SK-N-SH treated with all-trans-retinoic acid at 6 μM for 48 hours (cell line): ENCODE results near the gene DNAJB2.

Experiments
- ARNTL ChIP-seq: fragments of 450-650 bp; formaldehyde crosslinking; IDR thresholded peaks from 2 replicates; pipeline ENCODE4 v1.5.0; 2020; ENCODE audit warnings: low read depth, mild to moderate bottlenecking, moderate library complexity, borderline replicate concordance
- BACH2 ChIP-seq: fragments of 250-450 bp; sonication (Bioruptor Pico); IDR thresholded peaks from 2 replicates; pipeline ENCODE4 v1.9.0; 2021; ENCODE audit warnings: mild to moderate bottlenecking, borderline replicate concordance
- CREB5 ChIP-seq: fragments of 250-450 bp; sonication (Bioruptor Pico); IDR thresholded peaks from 2 replicates; pipeline ENCODE4 v1.5.1; 2020; ENCODE audit warnings: low read depth, mild to moderate bottlenecking, moderate library complexity
- CSDC2 ChIP-seq: fragments of 250-450 bp; sonication (Bioruptor Pico); IDR thresholded peaks from 2 replicates; pipeline ENCODE4 v1.5.0; 2020; ENCODE audit warnings: mild to moderate bottlenecking, moderate library complexity
- ESRRG ChIP-seq: fragments of 250-450 bp; sonication (Bioruptor Pico); IDR thresholded peaks from 2 replicates; pipeline ENCODE4 v1.6.1; 2021; ENCODE audit warnings: mild to moderate bottlenecking
- GLIS3 ChIP-seq: fragments of 250-450 bp; sonication (Bioruptor Pico); IDR thresholded peaks from 2 replicates; pipeline ENCODE4 v1.5.0; 2020; ENCODE audit warnings: mild to moderate bottlenecking, moderate library complexity
- PATZ1 ChIP-seq: fragments of 250-450 bp; sonication (Bioruptor Pico); IDR thresholded peaks from 2 replicates; pipeline ENCODE4 v1.8.0; 2020; ENCODE audit warnings: mild to moderate bottlenecking, moderate library complexity, borderline replicate concordance
- RARB ChIP-seq: fragments of 250-450 bp; sonication (Bioruptor Pico); IDR thresholded peaks from 2 replicates; pipeline ENCODE4 v1.8.0; 2021; ENCODE audit warnings: mild to moderate bottlenecking, moderate library complexity
- TOX ChIP-seq: fragments of 250-450 bp; sonication (Bioruptor Pico); IDR thresholded peaks from 2 replicates; pipeline ENCODE4 v1.8.0; 2021; ENCODE audit warnings: mild to moderate bottlenecking, moderate library complexity, borderline replicate concordance
- ZC3H10 ChIP-seq: fragments of 250-450 bp; sonication (Bioruptor Pico); IDR thresholded peaks from 2 replicates; pipeline ENCODE4 v1.5.1; 2021; ENCODE audit warnings: mild to moderate bottlenecking, moderate library complexity
- ZFP30 ChIP-seq: fragments of 450-650 bp; formaldehyde crosslinking; IDR thresholded peaks from 2 replicates; pipeline ENCODE4 v1.5.0; 2022; ENCODE audit warnings: mild to moderate bottlenecking, moderate library complexity
- TF ChIP-seq, protein P1 (sequence below): fragments of 250-450 bp; sonication (Bioruptor Pico); IDR thresholded peaks from 2 replicates; pipeline ENCODE4 v1.5.1; 2021; ENCODE audit warnings: mild to moderate bottlenecking, moderate library complexity

GRCh38 chr2:219249203-219249980 lies 29.8 kb upstream of the DNAJB2 start:
- TF ChIP-seq RARB (CRISPR knock-in tag) (no peak), ZFP30 (no peak), ARNTL (CRISPR knock-in tag) (no peak), GLIS3 (CRISPR knock-in tag) (no peak), CREB5 (no peak), TOX (CRISPR knock-in tag) (no peak), PATZ1 (CRISPR knock-in tag) (no peak), ZC3H10 (no peak), ESRRG (no peak), BACH2 (CRISPR knock-in tag) (no peak), CSDC2 (CRISPR knock-in tag) (no peak)
- TF ChIP-seq, protein P1, sequence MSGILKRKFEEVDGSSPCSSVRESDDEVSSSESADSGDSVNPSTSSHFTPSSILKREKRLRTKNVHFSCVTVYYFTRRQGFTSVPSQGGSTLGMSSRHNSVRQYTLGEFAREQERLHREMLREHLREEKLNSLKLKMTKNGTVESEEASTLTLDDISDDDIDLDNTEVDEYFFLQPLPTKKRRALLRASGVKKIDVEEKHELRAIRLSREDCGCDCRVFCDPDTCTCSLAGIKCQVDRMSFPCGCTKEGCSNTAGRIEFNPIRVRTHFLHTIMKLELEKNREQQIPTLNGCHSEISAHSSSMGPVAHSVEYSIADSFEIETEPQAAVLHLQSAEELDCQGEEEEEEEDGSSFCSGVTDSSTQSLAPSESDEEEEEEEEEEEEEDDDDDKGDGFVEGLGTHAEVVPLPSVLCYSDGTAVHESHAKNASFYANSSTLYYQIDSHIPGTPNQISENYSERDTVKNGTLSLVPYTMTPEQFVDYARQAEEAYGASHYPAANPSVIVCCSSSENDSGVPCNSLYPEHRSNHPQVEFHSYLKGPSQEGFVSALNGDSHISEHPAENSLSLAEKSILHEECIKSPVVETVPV (CRISPR knock-in tag): no peak
